ENCODE data around the gene PARVB.
A peak's percentile ranks its signal among the peaks of the same experiment; 100 is the strongest.

The PARVB gene

DNA sequence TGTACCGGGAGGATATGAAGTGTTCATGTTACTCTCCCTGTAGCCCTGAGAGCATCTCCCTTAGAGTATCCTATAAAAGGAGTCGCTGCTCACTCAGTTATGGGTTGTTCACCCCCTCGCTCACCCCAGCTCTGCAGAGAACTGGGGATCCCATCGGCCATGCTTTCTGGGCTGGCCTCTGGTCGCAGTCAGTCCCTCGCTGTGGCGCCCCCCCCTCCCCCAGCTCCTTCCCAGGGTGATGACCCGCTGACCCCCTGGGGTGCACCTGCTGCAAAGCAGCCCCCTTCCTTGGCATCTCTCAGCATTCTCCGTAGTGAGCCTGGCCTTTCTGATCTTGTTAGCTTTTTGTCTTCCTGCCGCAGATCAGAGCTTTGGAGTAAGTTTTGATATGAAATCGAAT is 146.4 kb downstream of the PARVB start:
- Histone ChIP-seq H3K4me3 (no peak overlapping the region), H3K27ac (no peak overlapping the region)
- DNase-seq (ENCODE audit: low spot score) = no peak
- TF ChIP-seq, protein P1, sequence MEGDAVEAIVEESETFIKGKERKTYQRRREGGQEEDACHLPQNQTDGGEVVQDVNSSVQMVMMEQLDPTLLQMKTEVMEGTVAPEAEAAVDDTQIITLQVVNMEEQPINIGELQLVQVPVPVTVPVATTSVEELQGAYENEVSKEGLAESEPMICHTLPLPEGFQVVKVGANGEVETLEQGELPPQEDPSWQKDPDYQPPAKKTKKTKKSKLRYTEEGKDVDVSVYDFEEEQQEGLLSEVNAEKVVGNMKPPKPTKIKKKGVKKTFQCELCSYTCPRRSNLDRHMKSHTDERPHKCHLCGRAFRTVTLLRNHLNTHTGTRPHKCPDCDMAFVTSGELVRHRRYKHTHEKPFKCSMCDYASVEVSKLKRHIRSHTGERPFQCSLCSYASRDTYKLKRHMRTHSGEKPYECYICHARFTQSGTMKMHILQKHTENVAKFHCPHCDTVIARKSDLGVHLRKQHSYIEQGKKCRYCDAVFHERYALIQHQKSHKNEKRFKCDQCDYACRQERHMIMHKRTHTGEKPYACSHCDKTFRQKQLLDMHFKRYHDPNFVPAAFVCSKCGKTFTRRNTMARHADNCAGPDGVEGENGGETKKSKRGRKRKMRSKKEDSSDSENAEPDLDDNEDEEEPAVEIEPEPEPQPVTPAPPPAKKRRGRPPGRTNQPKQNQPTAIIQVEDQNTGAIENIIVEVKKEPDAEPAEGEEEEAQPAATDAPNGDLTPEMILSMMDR (IDR thresholded peaks at IDR 0.05) = no peak

DNA sequence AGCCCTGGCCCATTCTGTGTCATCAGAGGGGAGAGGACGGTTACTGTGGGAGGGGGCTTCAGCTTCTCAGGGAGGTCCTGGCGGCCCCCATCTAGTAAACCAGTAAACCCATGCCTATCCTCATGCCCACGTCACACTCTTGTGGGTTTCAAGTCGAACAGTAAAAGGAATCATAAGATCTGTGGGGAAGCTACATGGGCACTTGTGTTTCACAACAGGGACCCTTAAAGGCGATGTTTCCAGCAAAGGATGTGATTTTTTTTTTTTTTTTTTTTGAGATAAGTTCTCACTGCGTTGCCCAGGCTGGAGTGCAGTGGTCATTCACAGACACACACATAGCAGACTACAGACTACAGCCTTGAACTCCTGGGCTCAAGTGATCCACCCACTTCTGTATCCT is 147.5 kb downstream of the PARVB start:
- Histone ChIP-seq H3K27ac (peak overlapping the region in 1 of 2 donors; percentile 41), H3K4me3 (no peak overlapping the region)
- DNase-seq (ENCODE audit: low spot score) = no peak
- TF ChIP-seq, protein P1 (IDR thresholded peaks at IDR 0.05) = no peak

DNA sequence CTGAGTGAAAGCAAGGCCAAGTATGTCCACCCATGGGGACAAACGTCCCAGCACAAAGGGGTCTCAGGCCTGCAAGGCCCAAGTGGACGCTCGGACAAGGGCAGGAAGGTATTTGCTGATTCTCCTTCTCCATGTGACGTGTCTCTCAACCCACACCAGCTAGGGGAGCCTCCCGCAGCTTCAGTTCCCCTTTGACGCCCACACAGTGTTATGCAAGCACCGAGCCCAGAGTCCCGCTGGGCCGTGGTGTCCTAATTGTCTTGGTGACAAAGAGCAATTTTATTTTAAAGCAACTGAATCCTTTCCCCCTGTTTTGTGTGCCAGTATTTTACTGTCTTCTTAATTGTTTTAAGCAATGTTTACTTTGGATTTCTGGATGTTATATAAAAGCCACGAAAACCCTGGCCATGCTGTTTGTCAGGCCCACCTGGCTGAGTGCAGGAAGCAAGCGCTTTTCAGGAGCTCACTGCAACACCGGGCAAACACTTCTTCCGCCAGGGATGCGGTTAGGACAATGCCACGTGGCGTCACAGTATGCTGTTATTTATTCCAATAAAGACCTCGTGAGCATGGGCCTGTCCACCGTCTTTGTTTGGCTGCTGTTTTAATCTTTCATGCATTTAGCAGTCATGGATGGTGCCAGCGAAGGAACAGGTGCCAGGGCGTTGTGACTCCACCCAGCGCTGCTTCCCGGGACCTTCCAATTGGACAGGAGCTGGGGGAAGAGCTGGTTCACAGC is 148.4 kb downstream of the PARVB start:
- TF ChIP-seq, protein P1 (IDR thresholded peaks at IDR 0.05) = no peak
- no peak for DNase-seq (ENCODE audit: low spot score)
- no peak overlapping the region for H3K4me3 ChIP-seq
- H3K27ac ChIP-seq = peak overlapping the region in 1 of 2 donors; percentile 41

DNA sequence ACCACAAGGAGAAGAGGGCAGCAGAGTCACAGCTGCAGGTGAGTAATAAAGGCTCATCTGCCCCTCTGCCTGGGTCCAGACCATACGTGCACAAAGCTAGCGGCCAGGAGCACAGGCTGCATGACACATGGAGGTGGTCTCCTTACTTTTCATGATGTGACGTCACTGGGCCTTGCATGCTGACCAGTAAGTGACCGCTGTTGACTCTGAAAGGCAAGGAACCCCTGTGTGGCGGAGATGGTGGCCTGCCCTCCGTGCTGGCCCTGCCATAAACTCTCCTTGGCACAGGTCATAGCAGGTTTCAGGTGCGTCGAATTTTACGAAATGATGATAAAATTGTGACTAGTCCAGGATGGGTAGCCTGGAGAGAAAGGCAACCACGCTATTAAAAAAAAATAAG is 149.1 kb downstream of the PARVB start:
- Histone ChIP-seq H3K27ac (peak overlapping the region in 1 of 2 donors; percentile 41), H3K4me3 (no peak overlapping the region)
- DNase-seq (ENCODE audit: low spot score) = no peak
- TF ChIP-seq, protein P1 (IDR thresholded peaks at IDR 0.05) = no peak

DNA sequence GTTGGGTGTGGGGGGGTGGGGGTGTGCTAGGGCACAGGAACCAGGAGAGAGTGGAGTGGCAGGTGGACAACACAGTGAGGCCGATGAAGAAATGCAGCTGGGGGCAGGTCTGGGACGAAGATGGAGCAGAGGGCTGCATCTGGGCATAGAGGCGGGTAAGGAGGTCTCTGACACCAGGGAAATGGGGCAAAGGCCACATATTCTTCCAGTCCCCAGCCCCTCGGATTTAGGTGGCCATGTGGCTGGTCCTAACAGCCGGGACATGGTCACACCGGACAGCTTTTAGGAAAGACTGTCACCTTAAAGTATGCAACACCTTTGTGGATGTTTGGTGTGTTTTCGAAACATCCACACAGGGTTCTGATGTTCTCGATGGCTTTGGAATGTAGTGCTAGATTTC is 151.6 kb downstream of the PARVB start:
- Histone ChIP-seq H3K27ac (no peak overlapping the region), H3K4me3 (no peak overlapping the region)
- TF ChIP-seq, protein P1 (IDR thresholded peaks at IDR 0.05) = no peak
- DNase-seq (ENCODE audit: low spot score) = no peak

DNA sequence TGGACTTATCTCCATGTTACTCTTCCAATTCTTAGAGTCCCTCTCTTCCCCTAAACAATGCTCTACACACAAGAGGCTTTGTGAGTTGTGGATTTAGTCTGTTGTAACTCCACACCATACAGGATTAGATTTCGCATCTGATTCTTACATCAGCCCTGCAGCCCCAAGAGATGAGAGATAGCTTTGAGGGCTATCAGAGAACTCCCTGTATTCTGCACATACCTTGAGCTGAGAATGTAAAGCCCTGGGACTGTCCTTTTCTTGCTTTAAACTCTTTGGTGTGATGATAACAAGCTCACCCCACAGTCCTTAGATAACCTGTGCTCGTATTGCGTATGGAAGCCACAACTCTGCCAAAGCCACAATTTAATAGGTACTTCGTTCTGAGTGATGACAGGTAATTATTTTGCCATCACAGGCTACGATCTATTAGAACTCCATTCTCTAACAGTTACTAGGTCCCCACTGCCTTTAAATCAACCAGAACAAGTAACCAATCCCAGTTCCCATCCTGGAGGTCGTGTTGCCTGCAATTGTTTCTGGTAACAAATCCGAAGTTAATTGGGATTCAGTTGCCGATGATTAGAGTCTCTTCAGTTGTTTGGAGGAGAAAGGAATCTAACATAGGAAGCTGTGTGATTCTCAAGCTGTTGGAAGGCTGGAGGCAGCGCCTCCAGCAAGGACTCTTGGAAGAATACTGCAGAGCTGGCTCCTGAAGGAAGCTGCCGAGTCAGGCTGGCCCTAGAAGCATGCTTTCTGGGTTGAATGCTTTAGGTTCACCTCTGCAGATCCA is 155.3 kb downstream of the PARVB start:
- Histone ChIP-seq H3K4me3 (no peak overlapping the region), H3K27ac (no peak overlapping the region)
- DNase-seq (ENCODE audit: low spot score) = no peak
- TF ChIP-seq, protein P1 (IDR thresholded peaks at IDR 0.05) = no peak
